Left cardiac atrium (tissue), 4 donors: Measurements from ENCODE around the gene KCND3. TPM values are rescaled to one million over a fixed set of nuclear protein-coding genes. Genes with fewer than 3 reads are reported as not detected.

Experiments
- ATAC-seq, 2 donors: fragments of 200-7000 bp; cut with Tn5 transposase; one replicate each; pipeline ENCODE4 v1.9.1; 2020; ENCODE audit warnings: mild to moderate bottlenecking in 2 of 2, moderate library complexity in 2 of 2
- DNase-seq: peaks from one replicate; pipeline ENCODE4 v3.0.0-alpha.2; 2020
- intact Hi-C, 2 donors: fragments of 100-400 bp; cut with DNase I; formaldehyde crosslinking; loops; one replicate each; pipeline versions ENCODE4 v1.14.1 to v1.15.1; 2022 to 2023
- total RNA-seq, 2 donors: library from RNA; stranded (reverse); fragmentation: NEBNext Ultra II Directional; extraction: Animal tissue kit (Norgen Biotek cat#: 25700); gene quantifications; one replicate each; pipeline ENCODE4 v1.2.1, GENCODE V29; 2021
- donor health status: DM: no; HTN: yes; CAD: no.
- donor health status: DM: no; HTN: yes; CAD: no; lungs with severe emphysema.
- donor health status: DM: yes; HTN: yes; CAD: no.
- donor health status: Dilated cardiomyopathy.

KCND3 gene
- total RNA-seq, 2 donors from 2014 or later, result 18.3 to 25.4 TPM

DNA sequence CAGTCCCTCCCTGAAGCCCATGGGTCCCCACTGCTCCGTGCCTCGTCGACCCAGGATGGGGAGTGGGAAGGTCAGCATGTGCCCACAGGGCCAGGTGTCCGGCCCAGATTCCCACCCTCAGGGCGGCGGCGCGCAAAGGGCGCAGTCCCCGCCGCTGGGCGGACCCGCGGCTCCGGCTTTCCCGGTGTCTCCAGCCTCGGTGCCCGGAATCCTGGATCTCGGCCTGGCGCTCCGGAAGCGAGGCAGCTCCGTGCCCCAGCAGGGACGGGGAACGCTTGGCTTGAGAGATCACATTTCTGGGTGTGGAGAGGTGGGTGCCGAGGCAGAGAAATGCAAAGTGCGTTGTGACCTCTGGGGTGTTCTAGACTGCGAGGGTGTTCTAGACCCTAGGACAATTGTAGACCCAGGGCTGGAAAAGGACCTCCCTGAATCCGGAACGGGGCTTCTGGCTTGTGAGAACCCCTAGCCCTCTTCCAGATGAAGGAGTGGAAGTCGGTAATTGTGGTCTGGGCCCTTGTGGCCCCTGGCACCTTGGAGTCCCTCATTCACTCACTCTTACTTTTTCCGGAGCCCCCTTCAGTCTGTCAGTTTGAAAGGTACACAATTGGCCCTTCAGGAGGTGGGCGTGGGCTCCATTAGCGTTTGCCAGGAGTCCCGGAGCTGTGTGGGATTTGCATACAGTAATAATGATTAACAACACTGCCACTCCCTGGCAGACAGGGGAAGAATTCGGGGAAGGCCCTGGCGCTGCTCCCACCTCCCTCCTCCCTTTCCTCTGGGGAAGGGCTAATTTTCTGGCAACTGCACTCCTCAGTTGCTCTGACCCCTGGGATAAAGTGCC, 1.6 kb upstream of the KCND3 start:
- DNase-seq, result peak; percentile 83
- peak; percentile 69 to 82 for ATAC-seq
- intact Hi-C loops, result loop anchor here (2.0 to 10.0 kb wide), 4 partner anchors 154 to 346 kb away; no protein-coding TSS in a partner anchor

DNA sequence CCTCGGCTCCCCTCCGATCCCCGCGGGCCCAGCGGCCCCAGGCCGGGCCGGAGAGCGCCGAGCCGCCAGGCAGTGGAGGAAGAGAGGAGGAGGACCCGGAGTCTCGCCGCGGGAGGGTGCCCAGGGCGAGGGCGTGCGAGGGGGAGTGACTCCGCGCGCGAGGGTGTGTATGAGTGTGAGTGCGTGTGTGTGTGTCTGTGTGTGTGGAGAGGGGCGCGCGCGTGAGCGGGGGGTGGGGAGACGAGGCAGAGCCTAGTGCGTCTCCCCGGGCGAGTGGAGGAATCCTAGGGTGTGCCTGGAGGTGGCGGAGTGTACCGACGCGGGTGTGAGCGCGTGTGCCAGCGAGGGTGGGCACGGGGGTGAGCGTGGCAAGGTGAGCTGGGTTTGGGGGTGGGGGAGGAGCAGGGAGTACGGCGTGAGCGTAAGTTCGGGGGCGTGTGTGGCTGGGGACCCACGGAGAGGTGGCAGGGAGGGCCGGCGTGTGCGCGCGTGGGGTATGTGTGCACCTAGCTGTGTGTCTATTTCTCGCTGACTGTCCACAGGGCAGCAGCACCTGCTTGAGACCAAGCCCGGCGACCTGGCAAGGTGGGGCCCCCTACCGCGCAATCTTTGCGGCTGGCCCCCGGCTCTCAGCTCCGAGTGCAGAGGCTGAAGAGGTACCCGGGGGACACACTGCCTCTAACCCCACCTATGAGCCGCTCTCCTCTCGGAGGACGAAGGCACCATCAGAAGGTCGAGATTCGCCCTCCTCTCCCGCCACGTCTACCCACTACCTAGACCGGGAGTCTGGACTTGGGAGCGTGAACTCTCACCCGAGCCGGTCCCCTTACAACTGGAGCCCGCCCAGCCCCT, 784 bp upstream of the KCND3 start:
- DNase-seq (peak; percentile 52), ATAC-seq (peak; percentile 39 to 44)
- intact Hi-C loops, result loop anchor here (2.0 to 10.0 kb wide), 4 partner anchors 155 to 347 kb away; no protein-coding TSS in a partner anchor

DNA sequence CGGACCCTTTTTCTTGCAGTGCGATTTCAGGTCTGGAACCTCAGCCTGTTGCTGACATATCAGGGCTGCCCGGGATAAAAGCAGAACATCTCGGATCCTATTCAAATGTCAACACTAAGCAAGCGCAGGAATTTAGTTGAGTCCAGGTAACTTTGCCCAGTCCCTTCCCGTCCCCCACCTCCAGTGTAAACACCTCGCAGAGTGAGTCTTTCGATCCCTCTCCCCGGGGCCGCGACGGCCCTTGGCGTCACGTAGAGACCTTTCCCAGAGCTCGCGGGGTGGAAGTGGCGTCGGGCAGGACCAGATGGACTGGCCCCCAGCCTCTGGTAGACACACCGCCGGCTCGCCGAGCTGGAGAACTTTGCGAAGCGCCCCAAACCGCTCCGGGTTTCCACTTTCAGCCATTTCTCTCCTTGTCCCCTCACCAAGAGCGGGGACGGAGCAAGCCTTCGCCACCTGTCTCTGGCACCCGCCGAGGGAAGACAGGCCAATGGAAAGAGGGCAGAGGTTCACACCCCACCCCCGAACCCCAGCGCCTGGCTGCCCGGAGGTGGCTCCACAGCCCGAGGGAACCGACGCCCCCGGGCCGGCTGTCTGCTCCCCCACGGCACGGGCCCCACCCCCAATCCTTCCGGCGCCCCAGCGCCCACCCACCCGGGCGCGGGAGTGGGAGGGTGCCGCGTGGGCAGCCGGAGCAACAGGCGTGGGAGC, 570 bp downstream of the KCND3 start:
- peak; percentile 45 for DNase-seq
- no peak for ATAC-seq
- intact Hi-C loops, result no loop called here

DNA sequence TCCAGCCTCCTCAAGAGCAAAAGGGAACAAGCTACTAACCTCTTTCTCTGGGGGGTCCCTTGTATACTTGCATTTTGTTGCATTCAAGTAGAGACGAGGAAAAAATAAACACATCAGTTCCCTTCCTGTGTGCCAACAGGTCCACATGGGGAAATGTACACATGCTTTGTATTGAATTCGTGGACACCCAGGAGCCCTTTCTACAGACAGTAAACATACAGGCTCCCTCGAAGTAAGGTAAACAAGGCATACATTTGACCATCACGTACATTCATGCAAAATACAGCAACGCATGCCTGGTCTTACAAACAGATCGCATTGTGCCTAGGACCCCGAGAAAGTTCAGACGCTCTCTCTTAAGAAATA, 1.1 kb downstream of the KCND3 start:
- DNase-seq (no peak), ATAC-seq (no peak)
- intact Hi-C loops, result no loop called here

DNA sequence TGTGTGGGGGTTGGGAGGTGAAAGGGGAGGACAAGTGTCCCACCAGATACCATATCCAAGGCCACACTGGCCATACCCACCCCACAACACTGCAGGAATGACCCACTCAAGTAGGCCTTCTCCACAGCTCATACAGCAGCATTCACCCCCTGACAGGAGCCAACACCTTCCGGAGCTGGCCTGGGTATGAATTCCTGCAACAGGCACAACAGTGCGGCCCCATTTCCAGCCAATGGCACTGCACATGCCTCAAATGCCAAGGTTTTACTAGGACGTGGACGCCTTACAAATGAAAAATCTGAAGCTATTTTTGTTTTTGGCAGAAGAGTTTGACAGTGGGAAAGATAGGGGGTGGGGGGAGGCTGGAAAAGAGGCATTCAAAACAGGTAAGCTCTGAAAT, 2.0 kb downstream of the KCND3 start:
- ATAC-seq (peak; percentile 20 to 33), DNase-seq (peak; percentile 55)
- intact Hi-C loops, result no loop called here

GRCh38 chr1:111983500-111983899, 6.0 kb downstream of the KCND3 start:
- no peak for DNase-seq
- intact Hi-C loops, result no loop called here
- ATAC-seq, result no peak

- ATAC-seq (no peak), DNase-seq (no peak)
- intact Hi-C loops, result no loop called here
Measured at GRCh38 chr1:111982428-111982827, 7.0 kb downstream of the KCND3 start.

DNA sequence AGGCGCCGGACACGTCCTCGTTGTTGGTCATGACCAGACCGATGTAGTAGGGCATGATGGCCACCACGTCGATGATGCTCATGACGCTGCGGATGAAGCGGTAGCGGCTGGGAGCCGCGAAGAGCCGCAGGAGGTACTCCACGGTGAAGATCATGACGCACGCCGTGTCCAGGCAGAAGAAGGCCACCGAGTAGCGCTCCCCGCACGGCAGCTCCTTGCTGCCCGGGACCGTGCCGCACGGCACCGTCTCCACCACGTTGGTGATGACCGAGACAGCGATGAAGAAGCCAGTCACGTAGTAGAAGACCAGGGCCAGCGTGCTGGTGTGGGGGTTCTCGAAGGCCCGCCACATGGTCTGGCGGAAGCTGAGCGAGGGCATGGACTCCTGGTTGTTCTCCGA, 7.6 kb downstream of the KCND3 start:
- DNase-seq (no peak), ATAC-seq (no peak)
- intact Hi-C loops, result no loop called here

- ATAC-seq (no peak), DNase-seq (no peak)
- intact Hi-C loops, result no loop called here
Measured at GRCh38 chr1:111981090-111981489, 8.4 kb downstream of the KCND3 start.

DNA sequence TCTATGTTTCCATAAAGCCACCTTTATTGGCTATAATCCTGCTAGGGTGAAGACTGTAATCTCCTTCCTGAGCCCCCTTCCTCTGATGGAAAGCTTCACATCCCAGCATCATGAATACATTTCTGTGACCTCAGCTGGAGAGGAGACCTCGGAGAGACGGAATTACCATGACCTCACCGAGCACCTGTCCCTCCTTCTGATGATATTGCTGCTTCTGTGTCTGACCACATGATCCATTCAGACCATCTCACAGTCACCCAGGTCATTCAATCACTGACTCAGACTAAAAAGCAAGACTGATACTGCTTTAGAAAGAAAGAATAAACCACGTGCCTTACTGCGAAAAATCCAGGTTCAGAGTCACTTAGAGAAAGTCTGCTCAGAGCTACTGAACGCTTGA, 8.8 kb downstream of the KCND3 start:
- ATAC-seq (no peak), DNase-seq (no peak)
- intact Hi-C loops, result no loop called here

- intact Hi-C loops, result no loop called here
- no peak for DNase-seq
- no peak for ATAC-seq
Measured at GRCh38 chr1:111978695-111979094, 10.8 kb downstream of the KCND3 start.

GRCh38 chr1:111977378-111977777, 12.1 kb downstream of the KCND3 start:
- no peak for ATAC-seq
- intact Hi-C loops, result no loop called here
- DNase-seq, result no peak

DNA sequence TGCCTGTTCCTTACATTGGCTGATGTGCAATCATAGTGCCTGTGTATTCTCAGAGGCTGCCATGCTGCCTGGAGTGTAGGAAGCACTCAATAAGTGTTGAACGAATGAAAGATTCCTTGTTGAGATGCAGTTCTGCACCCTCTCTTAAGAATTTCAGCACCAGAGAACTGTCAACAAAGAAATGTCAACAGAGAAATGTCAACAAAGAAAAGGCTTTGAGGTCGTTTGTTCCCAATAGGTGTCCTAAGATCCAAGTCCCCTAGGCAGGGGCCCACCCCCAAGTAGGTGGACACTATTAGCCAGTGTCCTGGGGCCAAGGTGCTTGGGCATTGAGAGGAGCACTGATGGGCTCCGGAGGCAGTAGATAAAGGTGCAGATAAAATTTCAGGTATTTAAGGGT, 12.6 kb downstream of the KCND3 start:
- DNase-seq (no peak), ATAC-seq (no peak)
- intact Hi-C loops, result no loop called here

- DNase-seq, result no peak
- ATAC-seq, result no peak
- intact Hi-C loops, result no loop called here
Measured at GRCh38 chr1:111976332-111976731, 13.1 kb downstream of the KCND3 start.

GRCh38 chr1:111973150-111973790, 16.2 kb downstream of the KCND3 start:
- intact Hi-C loops, result no loop called here
- ATAC-seq, result peak in 1 of 2 donors; percentile 44
- no peak for DNase-seq

DNA sequence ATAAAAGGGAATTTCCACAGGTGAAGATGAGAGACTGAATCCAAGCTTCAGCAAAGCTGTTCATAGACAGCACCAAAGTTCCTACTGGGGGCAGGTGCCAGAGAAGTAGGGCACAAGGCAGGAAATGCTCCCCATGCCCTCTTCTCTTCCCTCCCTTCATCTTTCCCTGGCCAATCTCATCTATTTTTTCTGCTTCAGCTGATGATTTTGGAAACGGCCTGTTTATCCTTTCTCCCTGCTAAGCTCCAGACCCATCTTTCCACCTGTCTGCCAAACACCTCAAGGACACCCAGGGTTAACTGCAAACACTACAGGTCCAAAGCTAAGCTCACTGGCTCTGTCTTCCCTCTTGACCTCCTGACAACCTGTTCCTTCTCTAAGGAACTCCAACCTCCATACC, 18.1 kb downstream of the KCND3 start:
- intact Hi-C loops, result no loop called here
- DNase-seq (no peak), ATAC-seq (no peak)

GRCh38 chr1:111968511-111968910, 21.0 kb downstream of the KCND3 start:
- no peak for DNase-seq
- no peak for ATAC-seq
- intact Hi-C loops, result no loop called here

- DNase-seq (no peak), ATAC-seq (no peak)
- intact Hi-C loops, result no loop called here
Measured at GRCh38 chr1:111967886-111968285, 21.6 kb downstream of the KCND3 start.

- DNase-seq (no peak), ATAC-seq (peak in 1 of 2 donors; percentile 87)
Measured at GRCh38 chr1:111967067-111967690, 22.3 kb downstream of the KCND3 start.

More at GRCh38 chr1:111967067-111967690, 22.3 kb downstream of the KCND3 start:
- intact Hi-C loops, result no loop called here
